Liver (tissue), 9 donors: ENCODE measurements around the gene PLEKHA7. TPM values are rescaled to one million over a fixed set of nuclear protein-coding genes. Genes with fewer than 3 reads are reported as not detected.

Source experiments
- DNase-seq: peaks from one replicate; pipeline ENCODE4 v3.0.0-alpha.2; 2017; ENCODE audit warnings: low spot score
- H3K27ac ChIP-seq, 2 donors: one replicate each; pipeline ENCODE4 v1.7.0; 2013; ENCODE audit warnings: inconsistent platforms in 2 of 2, low read length in 2 of 2, control low read depth in 1 of 2, low read depth in 1 of 2, mild to moderate bottlenecking in 1 of 2
- H3K27me3 ChIP-seq, 4 donors: one replicate each; pipeline versions ENCODE4 v1.6.1 to v1.7.0; 2013; ENCODE audit warnings: low read length in 3 of 4, inconsistent platforms in 1 of 4, mild to moderate bottlenecking in 1 of 4, moderate library complexity in 1 of 4; ENCODE audit not compliant: control insufficient read depth in 4 of 4, insufficient read depth in 4 of 4
- H3K36me3 ChIP-seq, 4 donors: one replicate each; pipeline versions ENCODE4 v1.6.1 to v1.7.0; 2013; ENCODE audit warnings: low read length in 3 of 4, mild to moderate bottlenecking in 3 of 4, low read depth in 1 of 4, moderate library complexity in 1 of 4; ENCODE audit not compliant: control insufficient read depth in 4 of 4, insufficient read depth in 3 of 4
- H3K4me1 ChIP-seq, 4 donors: one replicate each; pipeline versions ENCODE4 v1.6.1 to v1.7.0; 2013; ENCODE audit warnings: low read length in 3 of 4, mild to moderate bottlenecking in 3 of 4, moderate library complexity in 1 of 4; ENCODE audit not compliant: control insufficient read depth in 4 of 4, insufficient read depth in 4 of 4
- H3K4me3 ChIP-seq, 3 donors: one replicate each; pipeline versions ENCODE4 v1.6.1 to v1.7.0; 2013; ENCODE audit warnings: low read length in 3 of 3, control low read depth in 1 of 3, low read depth in 1 of 3, mild to moderate bottlenecking in 1 of 3
- H3K9ac ChIP-seq, 2 donors: one replicate each; pipeline ENCODE4 v1.7.0; 2013; ENCODE audit warnings: low read length in 2 of 2, mild to moderate bottlenecking in 2 of 2, moderate library complexity in 2 of 2, control low read depth in 1 of 2, low read depth in 1 of 2
- H3K9me3 ChIP-seq, 4 donors: one replicate each; pipeline versions ENCODE4 v1.6.1 to v1.7.0; 2013; ENCODE audit warnings: low read length in 3 of 4; ENCODE audit not compliant: control insufficient read depth in 4 of 4
- EGR1 ChIP-seq, 2 donors: IDR thresholded peaks; 2 replicates each; pipeline ENCODE4 v1.6.1; 2016 to 2018; ENCODE audit warnings: antibody characterized with exemption in 2 of 2, low read depth in 2 of 2
- FOXA1 ChIP-seq: IDR thresholded peaks from 2 replicates; pipeline ENCODE4 v1.6.1; 2016; ENCODE audit warnings: antibody characterized with exemption
- GABPA ChIP-seq, 2 donors: IDR thresholded peaks in 1 of 2; conservative IDR thresholded peaks in 1 of 2; 2 replicates each; pipeline ENCODE4 v1.6.1; 2016; ENCODE audit warnings: antibody characterized with exemption in 2 of 2, mild to moderate bottlenecking in 1 of 2, moderate library complexity in 1 of 2
- HNF4A ChIP-seq, 2 donors: conservative IDR thresholded peaks; 2 replicates each; pipeline ENCODE4 v1.6.1; 2016; ENCODE audit warnings: antibody characterized with exemption in 2 of 2, mild to moderate bottlenecking in 2 of 2
- HNF4G ChIP-seq: IDR thresholded peaks from 2 replicates; pipeline ENCODE4 v1.6.1; 2016; ENCODE audit warnings: antibody characterized with exemption
- JUND ChIP-seq, 2 donors: IDR thresholded peaks; 2 replicates each; pipeline ENCODE4 v1.6.1; 2016; ENCODE audit warnings: antibody characterized with exemption in 2 of 2
- RAD21 ChIP-seq, 2 donors: IDR thresholded peaks; 2 replicates each; pipeline ENCODE4 v1.6.1; 2016; ENCODE audit warnings: antibody characterized with exemption in 2 of 2, mild to moderate bottlenecking in 2 of 2
- RXRA ChIP-seq, 2 donors: IDR thresholded peaks; 2 replicates each; pipeline ENCODE4 v1.6.1; 2017 to 2018; ENCODE audit warnings: antibody characterized with exemption in 2 of 2, mild to moderate bottlenecking in 1 of 2
- SP1 ChIP-seq: IDR thresholded peaks from 2 replicates; pipeline ENCODE4 v1.6.1; 2018; ENCODE audit warnings: antibody characterized with exemption, mild to moderate bottlenecking
- YY1 ChIP-seq: IDR thresholded peaks from 2 replicates; pipeline ENCODE4 v1.6.1; 2016; ENCODE audit warnings: antibody characterized with exemption, mild to moderate bottlenecking
- WGBS: extraction: QIAGEN DNeasy Blood & Tissue Kit; methylation state at CpG from one replicate; pipeline ENCODE4 v1.1.7; 2013; 5-methylcytosine and 5-hydroxymethylcytosine counted together
- polyA plus RNA-seq, 2 donors: library from polyadenylated mRNA; stranded (reverse) in 1 of 2; unstranded in 1 of 2; fragments of 200-250 nt in 1 of 2; fragments of >200 nt in 1 of 2; fragmentation: Nextera tagmentation in 1 of 2; extraction: Ambion mirVana in 1 of 2; gene quantifications; one replicate each; pipeline versions ENCODE4 v1.2.1 to v1.2.3, GENCODE V29; 2013 to 2015
- total RNA-seq, 2 donors: library from RNA; depleted of rRNA; stranded (reverse); fragments of >200 nt; gene quantifications; one replicate each; pipeline ENCODE4 v1.2.3, GENCODE V29; 2014
- TF ChIP-seq, protein P1 (sequence below): IDR thresholded peaks from 2 replicates; pipeline ENCODE4 v1.6.1; 2016; ENCODE audit warnings: antibody characterized with exemption, mild to moderate bottlenecking
- TF ChIP-seq, protein P2 (sequence below): IDR thresholded peaks from 2 replicates; pipeline ENCODE4 v1.6.1; 2016; ENCODE audit warnings: antibody characterized with exemption
- TF ChIP-seq, protein P3 (sequence below): IDR thresholded peaks from 2 replicates; pipeline ENCODE4 v1.6.1; 2016; ENCODE audit warnings: antibody characterized with exemption
- TF ChIP-seq, protein P4 (sequence below): fragments of 150-350 bp; IDR thresholded peaks from 2 replicates; pipeline ENCODE4 v1.5.1; 2017; ENCODE audit warnings: improper control_type of control experiment, low read depth, low read length; ENCODE audit not compliant: missing input control
- donor health status: healthy.
- donor health status: healthy.
- donor health status: healthy.
- donor health status: healthy.
- donor health status: healthy.

PLEKHA7 gene
- total and polyA plus RNA-seq, 4 donors, result 6.1 to 28.8 (median 8.5) TPM

DNA sequence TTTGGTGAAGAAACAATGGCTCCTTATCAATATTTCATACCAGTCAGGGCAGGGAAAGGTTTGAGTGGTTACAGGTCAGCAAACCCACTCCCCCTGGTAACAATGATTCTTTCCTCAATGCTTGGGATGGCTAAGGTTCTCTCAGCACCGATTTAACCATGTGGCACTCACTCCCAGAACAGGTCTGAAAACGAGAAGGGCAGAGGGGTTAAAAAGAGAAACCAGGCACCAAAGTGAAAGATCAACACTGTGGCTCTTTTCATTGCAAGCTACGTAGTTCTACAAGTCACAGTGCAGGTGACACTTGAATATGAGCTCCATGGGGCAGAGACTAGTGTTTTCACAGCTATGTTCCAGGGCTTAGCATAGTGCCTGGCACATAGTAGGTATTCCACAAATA is 132.4 kb downstream of the PLEKHA7 start (continued):
- TF ChIP-seq, protein P1, sequence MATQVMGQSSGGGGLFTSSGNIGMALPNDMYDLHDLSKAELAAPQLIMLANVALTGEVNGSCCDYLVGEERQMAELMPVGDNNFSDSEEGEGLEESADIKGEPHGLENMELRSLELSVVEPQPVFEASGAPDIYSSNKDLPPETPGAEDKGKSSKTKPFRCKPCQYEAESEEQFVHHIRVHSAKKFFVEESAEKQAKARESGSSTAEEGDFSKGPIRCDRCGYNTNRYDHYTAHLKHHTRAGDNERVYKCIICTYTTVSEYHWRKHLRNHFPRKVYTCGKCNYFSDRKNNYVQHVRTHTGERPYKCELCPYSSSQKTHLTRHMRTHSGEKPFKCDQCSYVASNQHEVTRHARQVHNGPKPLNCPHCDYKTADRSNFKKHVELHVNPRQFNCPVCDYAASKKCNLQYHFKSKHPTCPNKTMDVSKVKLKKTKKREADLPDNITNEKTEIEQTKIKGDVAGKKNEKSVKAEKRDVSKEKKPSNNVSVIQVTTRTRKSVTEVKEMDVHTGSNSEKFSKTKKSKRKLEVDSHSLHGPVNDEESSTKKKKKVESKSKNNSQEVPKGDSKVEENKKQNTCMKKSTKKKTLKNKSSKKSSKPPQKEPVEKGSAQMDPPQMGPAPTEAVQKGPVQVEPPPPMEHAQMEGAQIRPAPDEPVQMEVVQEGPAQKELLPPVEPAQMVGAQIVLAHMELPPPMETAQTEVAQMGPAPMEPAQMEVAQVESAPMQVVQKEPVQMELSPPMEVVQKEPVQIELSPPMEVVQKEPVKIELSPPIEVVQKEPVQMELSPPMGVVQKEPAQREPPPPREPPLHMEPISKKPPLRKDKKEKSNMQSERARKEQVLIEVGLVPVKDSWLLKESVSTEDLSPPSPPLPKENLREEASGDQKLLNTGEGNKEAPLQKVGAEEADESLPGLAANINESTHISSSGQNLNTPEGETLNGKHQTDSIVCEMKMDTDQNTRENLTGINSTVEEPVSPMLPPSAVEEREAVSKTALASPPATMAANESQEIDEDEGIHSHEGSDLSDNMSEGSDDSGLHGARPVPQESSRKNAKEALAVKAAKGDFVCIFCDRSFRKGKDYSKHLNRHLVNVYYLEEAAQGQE, result no peak
- TF ChIP-seq SP1 (no peak), FOXA1 (no peak), HNF4G (no peak), JUND (IDR thresholded peaks at IDR 0.05) (no peak), EGR1 (IDR thresholded peaks at IDR 0.05; ENCODE audit: low read depth in 2 of 2) (no peak), GABPA (IDR thresholded peaks at IDR 0.05 in 1 of 2, conservative IDR thresholded peaks at IDR 0.05 in 1 of 2) (no peak), RXRA (IDR thresholded peaks at IDR 0.05) (no peak), YY1 (no peak)
- TF ChIP-seq, protein P2, sequence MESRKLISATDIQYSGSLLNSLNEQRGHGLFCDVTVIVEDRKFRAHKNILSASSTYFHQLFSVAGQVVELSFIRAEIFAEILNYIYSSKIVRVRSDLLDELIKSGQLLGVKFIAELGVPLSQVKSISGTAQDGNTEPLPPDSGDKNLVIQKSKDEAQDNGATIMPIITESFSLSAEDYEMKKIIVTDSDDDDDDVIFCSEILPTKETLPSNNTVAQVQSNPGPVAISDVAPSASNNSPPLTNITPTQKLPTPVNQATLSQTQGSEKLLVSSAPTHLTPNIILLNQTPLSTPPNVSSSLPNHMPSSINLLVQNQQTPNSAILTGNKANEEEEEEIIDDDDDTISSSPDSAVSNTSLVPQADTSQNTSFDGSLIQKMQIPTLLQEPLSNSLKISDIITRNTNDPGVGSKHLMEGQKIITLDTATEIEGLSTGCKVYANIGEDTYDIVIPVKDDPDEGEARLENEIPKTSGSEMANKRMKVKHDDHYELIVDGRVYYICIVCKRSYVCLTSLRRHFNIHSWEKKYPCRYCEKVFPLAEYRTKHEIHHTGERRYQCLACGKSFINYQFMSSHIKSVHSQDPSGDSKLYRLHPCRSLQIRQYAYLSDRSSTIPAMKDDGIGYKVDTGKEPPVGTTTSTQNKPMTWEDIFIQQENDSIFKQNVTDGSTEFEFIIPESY, result no peak

DNA sequence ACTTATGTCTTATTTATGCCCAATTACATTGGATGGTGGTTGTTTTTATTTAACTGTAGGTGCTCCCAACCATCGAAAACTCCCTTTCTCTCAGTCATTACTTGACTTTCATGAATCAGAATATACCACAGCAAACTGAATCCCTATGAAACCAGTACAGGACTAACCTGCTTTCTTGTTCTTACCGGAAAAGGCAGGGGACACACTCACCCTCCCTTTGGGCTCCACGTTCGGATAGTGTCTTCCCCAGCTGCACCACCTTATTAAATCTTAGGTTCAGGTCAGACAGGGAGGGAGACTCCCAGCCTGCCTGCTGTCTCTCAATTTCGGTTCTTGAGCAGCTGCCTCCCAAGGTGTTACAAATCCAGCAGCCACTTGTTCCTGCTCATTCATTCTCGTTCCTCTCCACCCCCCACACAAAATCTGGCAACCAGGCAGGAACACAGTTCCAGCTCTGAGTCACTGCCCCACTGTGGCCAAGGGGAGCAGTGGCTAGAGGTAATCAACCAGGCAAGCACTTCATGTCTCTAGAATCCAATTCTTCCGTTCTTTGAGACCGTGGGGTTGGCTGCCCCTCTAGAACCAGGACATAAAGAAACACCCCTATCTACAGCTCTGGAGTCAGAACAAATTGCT is 133.0 kb downstream of the PLEKHA7 start:
- Histone ChIP-seq H3K4me1 (peaks cover 0 to 2% (median 0%) of the 10 kb centered on the region in 4 donors), H3K36me3 (no peaks in the 10 kb centered on the region), H3K4me3 (no peak overlapping the region), H3K9ac (no peak overlapping the region), H3K27ac (no peak overlapping the region), H3K9me3 (no peaks in the 10 kb centered on the region), H3K27me3 (no peaks in the 10 kb centered on the region)
- TF ChIP-seq SP1 (no peak), RAD21 (IDR thresholded peaks at IDR 0.05) (peak; percentile 55 to 64), JUND (IDR thresholded peaks at IDR 0.05) (no peak), HNF4A (conservative IDR thresholded peaks at IDR 0.05) (no peak), FOXA1 (no peak)
- TF ChIP-seq, protein P3, sequence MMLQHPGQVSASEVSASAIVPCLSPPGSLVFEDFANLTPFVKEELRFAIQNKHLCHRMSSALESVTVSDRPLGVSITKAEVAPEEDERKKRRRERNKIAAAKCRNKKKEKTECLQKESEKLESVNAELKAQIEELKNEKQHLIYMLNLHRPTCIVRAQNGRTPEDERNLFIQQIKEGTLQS, result no peak
- TF ChIP-seq, protein P1, result no peak
- TF ChIP-seq, protein P4, sequence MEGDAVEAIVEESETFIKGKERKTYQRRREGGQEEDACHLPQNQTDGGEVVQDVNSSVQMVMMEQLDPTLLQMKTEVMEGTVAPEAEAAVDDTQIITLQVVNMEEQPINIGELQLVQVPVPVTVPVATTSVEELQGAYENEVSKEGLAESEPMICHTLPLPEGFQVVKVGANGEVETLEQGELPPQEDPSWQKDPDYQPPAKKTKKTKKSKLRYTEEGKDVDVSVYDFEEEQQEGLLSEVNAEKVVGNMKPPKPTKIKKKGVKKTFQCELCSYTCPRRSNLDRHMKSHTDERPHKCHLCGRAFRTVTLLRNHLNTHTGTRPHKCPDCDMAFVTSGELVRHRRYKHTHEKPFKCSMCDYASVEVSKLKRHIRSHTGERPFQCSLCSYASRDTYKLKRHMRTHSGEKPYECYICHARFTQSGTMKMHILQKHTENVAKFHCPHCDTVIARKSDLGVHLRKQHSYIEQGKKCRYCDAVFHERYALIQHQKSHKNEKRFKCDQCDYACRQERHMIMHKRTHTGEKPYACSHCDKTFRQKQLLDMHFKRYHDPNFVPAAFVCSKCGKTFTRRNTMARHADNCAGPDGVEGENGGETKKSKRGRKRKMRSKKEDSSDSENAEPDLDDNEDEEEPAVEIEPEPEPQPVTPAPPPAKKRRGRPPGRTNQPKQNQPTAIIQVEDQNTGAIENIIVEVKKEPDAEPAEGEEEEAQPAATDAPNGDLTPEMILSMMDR, result peak; percentile 36
- DNase-seq, result no peak
- WGBS, result 82% methylated on average over 8 of the region's 8 CpGs
